Fibroblast of pulmonary artery (primary cell): ENCODE data around the gene EHBP1.

ENCODE experiments used
- DNase-seq: peaks from one replicate; pipeline ENCODE4 v3.0.0-alpha.2; 2010; ENCODE audit warnings: low read depth
- H3K4me3 ChIP-seq: replicated peaks from 2 replicates; pipeline ENCODE4 v1.5.1; 2011; ENCODE audit warnings: low read depth, mild to moderate bottlenecking, control low read depth, low read length, moderate library complexity
- CTCF ChIP-seq: IDR thresholded peaks from 2 replicates; pipeline ENCODE4 v1.5.1; 2011; ENCODE audit warnings: mild to moderate bottlenecking, control low read depth, low read length, inconsistent platforms; ENCODE audit errors: missing control alignments

Gene EHBP1

DNA sequence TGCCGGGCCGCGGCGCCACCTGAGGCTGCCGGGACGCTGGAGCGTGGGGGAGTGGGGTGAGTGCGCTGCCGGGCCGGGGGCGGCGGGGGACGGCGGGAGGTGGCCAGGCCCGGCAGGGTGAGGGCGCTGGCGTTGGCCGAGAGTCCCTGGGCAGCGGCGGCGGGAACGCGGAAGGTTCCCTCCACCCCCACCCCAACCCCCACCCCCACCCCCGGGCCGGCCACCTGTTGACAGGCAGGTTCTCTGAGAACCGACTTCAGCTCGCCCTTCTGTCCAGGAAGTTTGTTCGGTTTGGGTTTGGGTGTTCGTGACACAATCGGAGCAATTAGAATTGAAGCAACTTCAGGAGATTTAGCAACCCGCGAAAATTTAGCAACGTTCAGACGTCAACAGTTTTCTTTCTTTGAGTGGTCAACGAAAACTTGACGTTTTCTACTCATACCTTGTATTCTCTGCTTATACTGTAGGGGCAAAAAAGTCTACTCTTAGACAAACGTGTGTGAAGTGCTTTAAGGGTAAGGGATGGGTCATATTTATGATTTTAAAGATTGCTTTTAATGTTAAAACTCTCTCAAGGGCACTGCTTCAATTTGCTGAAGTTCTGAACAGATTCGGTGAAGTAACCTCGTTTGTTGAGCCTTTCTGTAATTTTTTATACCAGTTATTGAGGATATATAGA is 354.4 kb downstream of the EHBP1 start:
- peak; percentile 39 for DNase-seq
- TF ChIP-seq CTCF: no peak

GRCh38 chr2:63060472-63060991 is 355.0 kb downstream of the EHBP1 start:
- no peak for TF ChIP-seq CTCF
- H3K4me3 ChIP-seq: no peak overlapping the region
- DNase-seq: no peak

More for the DNA sequence above, 354.4 kb downstream of the EHBP1 start:
- H3K4me3 ChIP-seq: no peak overlapping the region

- no peak overlapping the region for H3K4me3 ChIP-seq
- no peak for TF ChIP-seq CTCF
- no peak for DNase-seq
Observed at GRCh38 chr2:63064197-63064596, 358.7 kb downstream of the EHBP1 start.

- no peak for DNase-seq
- H3K4me3 ChIP-seq: no peak overlapping the region
- no peak for TF ChIP-seq CTCF
Observed at GRCh38 chr2:63064661-63065060, 359.1 kb downstream of the EHBP1 start.

DNA sequence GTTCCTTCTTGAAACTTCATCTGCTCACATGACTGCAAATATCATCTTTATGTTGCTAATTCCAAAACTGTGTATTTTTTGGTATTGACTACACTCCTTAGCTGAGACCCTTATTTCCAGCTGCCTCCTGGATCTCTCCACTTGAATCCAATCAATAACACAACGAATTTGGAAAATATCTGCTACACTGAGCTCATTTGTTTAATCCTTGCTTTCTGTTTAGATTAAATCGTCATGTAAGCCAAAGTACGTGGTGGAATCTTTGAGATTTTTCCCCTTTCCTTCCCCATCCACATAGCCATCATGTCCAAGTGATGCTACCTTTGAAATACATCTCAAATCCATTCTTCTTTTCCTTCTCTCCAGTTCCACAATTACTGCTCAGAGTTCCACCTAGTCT is 360.8 kb downstream of the EHBP1 start:
- no peak overlapping the region for H3K4me3 ChIP-seq
- no peak for TF ChIP-seq CTCF
- no peak for DNase-seq

- no peak for TF ChIP-seq CTCF
- no peak overlapping the region for H3K4me3 ChIP-seq
- no peak for DNase-seq
Observed at GRCh38 chr2:63066838-63067237, 361.3 kb downstream of the EHBP1 start.

- DNase-seq: no peak
- no peak for TF ChIP-seq CTCF
- H3K4me3 ChIP-seq: no peak overlapping the region
Observed at GRCh38 chr2:63071664-63072063, 366.2 kb downstream of the EHBP1 start.
